Stimulated activated CD4-positive, alpha-beta T cell treated with anti-CD3 and anti-CD28 coated beads, Interleukin-4, amount 100 ng/mL, for 48 hours (primary cell): ENCODE results near the gene NRAS.

ENCODE experiments used
- DNase-seq, 2 donors: peaks; one replicate each; pipeline ENCODE4 v3.0.0-alpha.2; 2020; ENCODE audit warnings: low read depth in 2 of 2

The NRAS gene

GRCh38 chr1:114677691-114678090, 38.9 kb downstream of the NRAS start:
- no peak for DNase-seq

DNA sequence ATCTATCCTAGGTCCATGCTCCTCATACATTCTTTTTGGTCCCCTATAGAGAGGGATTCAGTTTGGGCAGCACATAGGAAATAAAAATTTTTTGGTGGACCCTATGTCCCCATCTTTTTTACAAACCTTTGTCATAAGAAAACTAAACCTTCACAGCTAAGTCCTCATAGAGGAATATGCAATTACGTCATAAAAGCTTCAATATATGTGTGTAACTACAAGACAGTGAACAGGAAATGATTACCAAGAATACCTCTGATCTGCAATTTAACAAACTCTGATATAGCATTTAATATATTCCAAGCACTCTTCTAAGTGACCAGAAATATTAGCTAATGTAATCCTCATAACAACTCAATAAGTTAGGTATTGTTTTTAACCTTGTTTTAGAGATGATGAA, 40.5 kb downstream of the NRAS start:
- DNase-seq: no peak

- no peak for DNase-seq
These were observed 44.7 kb downstream of the NRAS start for GRCh38 chr1:114671939-114672275.

- no peak for DNase-seq
These were observed 45.3 kb downstream of the NRAS start for GRCh38 chr1:114671011-114671938.

DNA sequence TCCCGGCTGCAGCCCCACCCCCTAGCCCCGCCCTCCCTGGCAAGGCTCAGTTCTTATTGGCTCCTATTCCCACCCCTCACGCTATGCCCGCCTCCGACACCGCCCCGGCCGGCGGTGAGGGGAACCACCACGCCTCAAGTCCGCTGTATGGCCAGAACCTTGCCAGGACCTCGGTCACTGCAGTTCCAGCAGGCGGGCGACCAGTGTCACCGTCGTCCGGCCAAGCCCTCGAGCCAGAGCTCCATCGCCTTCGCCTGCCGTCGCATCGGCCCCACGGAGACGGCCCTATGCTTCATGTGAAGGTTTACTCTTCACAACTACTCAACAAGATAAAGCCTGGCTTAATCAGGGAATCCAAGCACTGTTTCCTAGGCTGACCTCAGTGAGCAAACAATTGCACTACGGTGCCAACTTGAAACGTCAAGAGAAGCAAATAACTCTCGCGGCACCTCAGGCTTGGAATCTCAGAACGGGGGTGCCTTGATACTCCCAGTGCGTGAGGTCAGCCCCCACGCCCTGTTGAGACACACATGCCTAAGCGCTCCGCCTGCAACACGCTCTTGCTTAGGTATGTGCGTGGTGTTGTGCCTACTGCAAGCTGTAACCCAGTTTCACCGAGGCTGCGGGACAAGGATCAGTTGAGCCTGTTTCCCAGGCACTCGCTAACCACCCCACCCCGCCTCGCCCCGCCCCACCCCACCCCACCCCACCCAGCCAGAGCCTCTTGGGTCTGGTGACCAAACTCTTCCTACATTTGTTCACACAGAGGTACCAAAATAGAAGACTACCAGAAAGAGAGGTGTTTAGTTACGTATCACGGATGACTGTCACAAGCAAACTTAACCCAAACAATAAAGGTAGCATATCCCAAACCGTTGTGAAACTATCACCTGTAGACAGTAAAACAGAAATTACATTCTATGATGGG, 46.2 kb downstream of the NRAS start:
- peak; percentile 83 to 86 for DNase-seq

DNA sequence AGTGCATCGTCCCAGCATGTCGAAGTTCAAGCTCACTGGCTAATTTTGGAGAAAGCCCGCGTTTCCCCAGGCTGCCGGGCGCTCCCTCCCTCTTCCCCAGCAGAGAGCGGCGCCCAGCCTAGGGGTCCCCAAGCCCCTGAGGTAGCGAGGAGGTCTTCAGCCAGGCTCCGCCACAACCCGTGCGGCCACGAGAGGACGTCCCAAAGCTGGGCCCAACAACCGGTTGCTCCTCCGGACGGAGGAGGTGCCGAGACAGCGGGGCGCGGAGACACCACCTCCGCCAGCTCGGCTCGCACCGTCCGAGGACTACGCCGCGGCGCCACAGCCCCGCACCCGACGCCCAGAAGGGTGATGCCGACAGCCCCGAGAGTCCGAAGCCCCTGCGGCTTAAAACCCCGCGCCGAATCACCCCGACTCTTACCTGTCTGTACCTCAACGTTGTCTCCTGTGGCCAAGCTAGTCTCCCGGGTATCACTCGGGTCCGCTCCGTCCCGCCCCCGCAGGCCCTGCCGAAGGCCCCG, 46.9 kb downstream of the NRAS start, which contains the start of gene DENND2C:
Gene DENND2C (minus strand): TSS at position 488 of the 521 bp plus-strand sequence. CDS start 44,065 bp downstream, outside the sequence.
- no peak for DNase-seq

DNA sequence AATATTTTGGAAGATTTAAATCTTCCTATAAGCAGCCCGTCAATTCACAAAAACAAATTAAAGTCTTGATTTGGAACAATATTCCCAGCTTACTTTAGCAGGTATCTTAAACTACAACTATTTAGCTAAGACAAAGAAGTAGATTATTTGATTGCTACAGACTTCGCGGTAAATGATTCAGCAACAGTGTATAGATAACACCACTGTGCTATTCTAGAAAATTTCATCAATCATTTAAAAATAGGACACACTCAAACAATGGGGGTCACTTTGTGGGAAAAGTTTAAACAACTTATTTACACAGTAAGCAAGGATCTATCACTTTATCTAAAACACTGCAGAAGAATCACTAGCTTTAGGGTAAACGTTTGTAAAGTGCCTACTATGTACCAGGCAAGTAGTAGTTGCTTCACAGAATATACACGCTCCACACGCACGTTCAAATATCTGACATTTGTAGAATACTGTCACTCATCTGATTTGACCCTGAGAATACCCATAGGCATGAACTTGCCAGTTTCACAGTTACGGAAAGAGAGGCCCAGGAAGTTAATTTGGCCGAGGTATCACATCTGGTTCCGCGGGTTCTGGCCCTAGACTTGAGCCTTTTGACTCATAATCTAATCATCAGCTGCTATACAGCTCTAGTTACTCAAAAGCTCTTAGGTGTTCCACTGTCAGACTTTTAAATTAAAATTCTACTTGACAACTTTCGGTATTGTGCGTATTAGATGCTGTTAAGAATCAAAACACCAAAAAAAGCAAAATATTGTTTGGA, 47.6 kb downstream of the NRAS start:
- no peak for DNase-seq

DNA sequence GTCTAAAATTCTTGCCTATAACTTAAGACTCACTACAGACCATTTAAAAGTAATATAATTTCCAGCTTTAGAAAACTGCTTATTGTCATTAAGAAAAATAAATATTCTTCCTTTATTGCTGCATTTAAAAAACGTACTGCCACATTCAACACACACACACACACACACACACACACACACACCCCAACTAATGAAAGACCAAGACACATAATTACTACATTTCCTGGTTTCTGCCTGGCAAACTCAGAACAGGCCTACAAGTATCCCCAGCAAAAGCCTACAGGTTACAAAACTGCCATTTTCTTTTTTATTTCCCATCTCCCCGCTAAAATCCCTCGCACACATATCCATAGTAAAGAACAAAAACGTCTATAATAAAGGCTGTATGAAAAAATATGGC, 48.2 kb downstream of the NRAS start:
- no peak for DNase-seq

- no peak for DNase-seq
These were observed 49.6 kb downstream of the NRAS start for GRCh38 chr1:114666954-114667353.

GRCh38 chr1:114660238-114660637, 56.3 kb downstream of the NRAS start:
- no peak for DNase-seq
